Endothelial cell of umbilical vein (primary cell): ENCODE measurements around the gene MAP1S.

Experiments used
- EZH2 ChIP-seq: IDR thresholded peaks from 2 replicates; pipeline ENCODE4 v1.6.1; 2012; ENCODE audit warnings: borderline replicate concordance, low read depth, mild to moderate bottlenecking, moderate library complexity, low read length, inconsistent platforms; ENCODE audit not compliant: severe bottlenecking
- POLR2A ChIP-seq: IDR thresholded peaks from 2 replicates; pipeline ENCODE4 v1.6.1; 2012; ENCODE audit warnings: low read depth, mild to moderate bottlenecking, control low read depth, low read length
- POLR2AphosphoS5 ChIP-seq: IDR thresholded peaks from 2 replicates; pipeline ENCODE4 v1.6.1; 2012; ENCODE audit warnings: low read depth, mild to moderate bottlenecking, control low read depth, low read length, moderate library complexity; ENCODE audit not compliant: insufficient read depth
- TF ChIP-seq, protein P1 (sequence below), 2 donors: IDR thresholded peaks; 1 replicate in 1 of 2; 2 replicates in 1 of 2; pipeline ENCODE4 v1.5.1; 2011; ENCODE audit warnings: low read length in 2 of 2, mild to moderate bottlenecking in 2 of 2, moderate library complexity in 2 of 2, control low read depth in 1 of 2, inconsistent platforms in 1 of 2, low read depth in 1 of 2; ENCODE audit not compliant: insufficient read depth in 1 of 2; ENCODE audit errors: extremely low read depth in 1 of 2

- TF ChIP-seq, protein P1, sequence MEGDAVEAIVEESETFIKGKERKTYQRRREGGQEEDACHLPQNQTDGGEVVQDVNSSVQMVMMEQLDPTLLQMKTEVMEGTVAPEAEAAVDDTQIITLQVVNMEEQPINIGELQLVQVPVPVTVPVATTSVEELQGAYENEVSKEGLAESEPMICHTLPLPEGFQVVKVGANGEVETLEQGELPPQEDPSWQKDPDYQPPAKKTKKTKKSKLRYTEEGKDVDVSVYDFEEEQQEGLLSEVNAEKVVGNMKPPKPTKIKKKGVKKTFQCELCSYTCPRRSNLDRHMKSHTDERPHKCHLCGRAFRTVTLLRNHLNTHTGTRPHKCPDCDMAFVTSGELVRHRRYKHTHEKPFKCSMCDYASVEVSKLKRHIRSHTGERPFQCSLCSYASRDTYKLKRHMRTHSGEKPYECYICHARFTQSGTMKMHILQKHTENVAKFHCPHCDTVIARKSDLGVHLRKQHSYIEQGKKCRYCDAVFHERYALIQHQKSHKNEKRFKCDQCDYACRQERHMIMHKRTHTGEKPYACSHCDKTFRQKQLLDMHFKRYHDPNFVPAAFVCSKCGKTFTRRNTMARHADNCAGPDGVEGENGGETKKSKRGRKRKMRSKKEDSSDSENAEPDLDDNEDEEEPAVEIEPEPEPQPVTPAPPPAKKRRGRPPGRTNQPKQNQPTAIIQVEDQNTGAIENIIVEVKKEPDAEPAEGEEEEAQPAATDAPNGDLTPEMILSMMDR (IDR thresholded peaks at IDR 0.05; ENCODE audit: extremely low read depth in 1 of 2, insufficient read depth in 1 of 2, low read depth in 1 of 2, low read length in 2 of 2), result no peak
- TF ChIP-seq POLR2A, result no peak
- no peak for TF ChIP-seq EZH2
- no peak for TF ChIP-seq POLR2AphosphoS5
Observed at GRCh38 chr19:17743874-17744580, 24.7 kb downstream of the MAP1S start.
